A549 (cell line): Measurements from ENCODE around the gene CHN1. TPM values are rescaled to one million over a fixed set of nuclear protein-coding genes. Genes with fewer than 3 reads are reported as not detected.

Experiments used
- ATAC-seq, 2 experiments: fragments of 200-7000 bp in 1 of 2; fragments of >200 bp in 1 of 2; cut with Nextera tagmentation in 1 of 2; cut with Tn5 transposase in 1 of 2; 3 replicates each; pipeline versions ENCODE4 v1.8.0 to v1.9.1; 2018 to 2020; ENCODE audit warnings: mild to moderate bottlenecking in 1 of 2, moderate library complexity in 1 of 2
- CTCF ChIA-PET: fragments of 300-600 bp; sonication (Branson Sonifier 250); formaldehyde crosslinking; extraction: SDS; loops from one replicate; lab custom pipeline; 2021; ENCODE audit warnings: antibody characterized with exemption, inconsistent platforms; lab: Yijun Ruan, JAX
- POLR2A ChIA-PET: fragments of 350-600 bp; formaldehyde crosslinking; extraction: SDS; loops from one replicate; lab custom pipeline; 2021; ENCODE audit warnings: antibody characterized with exemption, inconsistent platforms; lab: Yijun Ruan, JAX
- DNase-seq, 2 experiments: peaks; one replicate each; pipeline versions ENCODE4 v3.0.0 to v3.0.0-alpha.2; 2011 to 2016; ENCODE audit warnings: low read depth in 1 of 2, low spot score in 1 of 2
- FAIRE-seq: peaks from 2 replicates; lab custom pipeline; 2011; peaks lifted over from hg19 to GRCh38; lab: Jason Lieb, UNC
- H3K27ac ChIP-seq, 2 experiments: fragments of >200 bp; sonication (Bioruptor Twin); formaldehyde crosslinking; 3 replicates each; pipeline ENCODE4 v1.5.1; 2016 to 2017
- H3K4me1 ChIP-seq: fragments of >200 bp; sonication (Bioruptor Twin); formaldehyde crosslinking; 3 replicates; pipeline ENCODE4 v1.6.1; 2016
- H3K4me2 ChIP-seq: fragments of >200 bp; sonication (Bioruptor Twin); formaldehyde crosslinking; 3 replicates; pipeline ENCODE4 v1.6.1; 2016
- H3K4me3 ChIP-seq: fragments of >200 bp; sonication (Bioruptor Twin); formaldehyde crosslinking; 3 replicates; pipeline ENCODE4 v1.5.1; 2016
- H3K9me3 ChIP-seq: fragments of >200 bp; sonication (Bioruptor Twin); formaldehyde crosslinking; 3 replicates; pipeline ENCODE4 v1.6.1; 2016
- CHD4 ChIP-seq: fragments of 200-600 bp; sonication (generic); IDR thresholded peaks from 2 replicates; pipeline ENCODE4 v1.6.1; 2016; ENCODE audit warnings: antibody characterized with exemption, mild to moderate bottlenecking, borderline replicate concordance
- E2F6 ChIP-seq: IDR thresholded peaks from 2 replicates; pipeline ENCODE4 v1.6.1; 2012; ENCODE audit warnings: low read depth, borderline replicate concordance
- EHF ChIP-seq: fragments of 250-450 bp; sonication (Bioruptor Pico); IDR thresholded peaks from 2 replicates; pipeline ENCODE4 v1.5.0; 2020; ENCODE audit warnings: mild to moderate bottlenecking
- ELK1 ChIP-seq: fragments of 150-350 bp; IDR thresholded peaks from 2 replicates; pipeline ENCODE4 v1.6.1; 2014; ENCODE audit warnings: low read depth, mild to moderate bottlenecking, low read length
- ESRRA ChIP-seq: fragments of 150-350 bp; IDR thresholded peaks from 2 replicates; pipeline ENCODE4 v1.6.1; 2014; ENCODE audit warnings: mild to moderate bottlenecking, low read length, borderline replicate concordance
- GATA3 ChIP-seq: IDR thresholded peaks from 2 replicates; pipeline ENCODE4 v1.6.1; 2012; ENCODE audit warnings: borderline replicate concordance
- HMGXB4 ChIP-seq: fragments of 250-450 bp; sonication (Bioruptor Pico); IDR thresholded peaks from 2 replicates; pipeline ENCODE4 v1.5.0; 2021; ENCODE audit warnings: mild to moderate bottlenecking, moderate library complexity, borderline replicate concordance
- HOXB13 ChIP-seq: fragments of 250-450 bp; sonication (Bioruptor Pico); IDR thresholded peaks from 2 replicates; pipeline ENCODE4 v1.5.0; 2020; ENCODE audit warnings: low read depth, mild to moderate bottlenecking, moderate library complexity
- HOXB5 ChIP-seq: fragments of 250-450 bp; sonication (Bioruptor Pico); IDR thresholded peaks from 2 replicates; pipeline ENCODE4 v1.5.0; 2020; ENCODE audit warnings: mild to moderate bottlenecking, moderate library complexity
- JUN ChIP-seq, 2 experiments: fragments of >200 bp; sonication (Bioruptor Twin); formaldehyde crosslinking; IDR thresholded peaks; 2 replicates in 1 of 2; 3 replicates in 1 of 2; pipeline ENCODE4 v1.6.1; 2016 to 2017
- KDM5A ChIP-seq: fragments of 200-600 bp; sonication (generic); IDR thresholded peaks from 2 replicates; pipeline ENCODE4 v1.6.1; 2016; ENCODE audit warnings: antibody characterized with exemption, mild to moderate bottlenecking
- MAFK ChIP-seq: fragments of 450-650 bp; IDR thresholded peaks from 2 replicates; pipeline ENCODE4 v1.6.1; 2014; ENCODE audit not compliant: partially characterized antibody
- MAX ChIP-seq: IDR thresholded peaks from 2 replicates; pipeline ENCODE4 v1.6.1; 2012
- MAZ ChIP-seq: fragments of 150-350 bp; IDR thresholded peaks from 2 replicates; pipeline ENCODE4 v1.6.1; 2014; ENCODE audit warnings: antibody characterized with exemption, low read depth, low read length, borderline replicate concordance
- MYC ChIP-seq: IDR thresholded peaks from 2 replicates; pipeline ENCODE4 v1.6.1; 2012; ENCODE audit warnings: mild to moderate bottlenecking, inconsistent platforms, low read length, improper control_type of control experiment, borderline replicate concordance
- NR3C1 ChIP-seq: fragments of >200 bp; sonication (Bioruptor Twin); formaldehyde crosslinking; IDR thresholded peaks from 3 replicates; pipeline ENCODE4 v1.6.1; 2017
- PHF8 ChIP-seq: fragments of 200-600 bp; sonication (generic); IDR thresholded peaks from 2 replicates; pipeline ENCODE4 v1.6.1; 2016; ENCODE audit warnings: low read depth, mild to moderate bottlenecking, antibody characterized with exemption, moderate library complexity, borderline replicate concordance
- POLR2A ChIP-seq: IDR thresholded peaks from 2 replicates; pipeline ENCODE4 v1.6.1; 2012; ENCODE audit warnings: mild to moderate bottlenecking, low read length
- RARB ChIP-seq: fragments of 250-450 bp; sonication (Bioruptor Pico); IDR thresholded peaks from 2 replicates; pipeline ENCODE4 v1.8.0; 2021; ENCODE audit warnings: mild to moderate bottlenecking, moderate library complexity
- RFX5 ChIP-seq: fragments of 450-650 bp; IDR thresholded peaks from 2 replicates; pipeline ENCODE4 v1.7.1; 2014; ENCODE audit warnings: antibody characterized with exemption, mild to moderate bottlenecking, moderate library complexity
- SMC3 ChIP-seq: fragments of >200 bp; sonication (Bioruptor Twin); formaldehyde crosslinking; IDR thresholded peaks from 3 replicates; pipeline ENCODE4 v1.6.1; 2018; ENCODE audit warnings: inconsistent platforms
- ZFP36 ChIP-seq: fragments of 450-650 bp; IDR thresholded peaks from 2 replicates; pipeline ENCODE4 v1.6.1; 2014; ENCODE audit warnings: borderline replicate concordance; ENCODE audit not compliant: partially characterized antibody
- WGBS: methylation state at CpG from one replicate; pipeline ENCODE4 v1.1.6; 2017; ENCODE audit errors: missing lambda C conversion rate; 5-methylcytosine and 5-hydroxymethylcytosine counted together
- polyA plus RNA-seq, 4 experiments: library from polyadenylated mRNA; depleted of rRNA in 3 of 4; stranded (reverse); fragments of >200 nt; fragmentation: RNase III in 1 of 4; extraction: RNeasy Plus Mini Kit Qiagen cat#74134 plus additional on column Dnase treatment in 1 of 4; gene quantifications; 2 replicates in 3 of 4; 3 replicates in 1 of 4; pipeline ENCODE4 v1.2.3, GENCODE V29; 2011 to 2017

The CHN1 gene
- polyA plus RNA-seq, 2 of the 4 experiments (the other 2 are of a cell fraction): 20.9 to 46.6 TPM

GRCh38 chr2:174792309-174793025 is 212.7 kb downstream of the CHN1 start:
- TF ChIP-seq GATA3 (no peak), MAFK (peak; percentile 77)
- TF ChIP-seq, all 56 proteins: peak for 1
- no peak overlapping the region for H3K4me2 ChIP-seq
- ATAC-seq: no peak
- H3K4me1 ChIP-seq: peaks cover 9% of the 10 kb centered on the region; the same call in 1 of the 3 replicates
- H3K4me3 ChIP-seq: no peak overlapping the region
- CTCF ChIA-PET: interaction anchor here (1.8 to 5.6 kb wide), 2 partner anchors 8 to 21 kb away, joined by 4 to 26 read pairs; no protein-coding TSS in a partner anchor
- 74% methylated on average over 7 of the region's 7 CpGs for WGBS
- H3K27ac ChIP-seq: no peak overlapping the region
- no peak for DNase-seq
- no peaks in the 10 kb centered on the region for H3K9me3 ChIP-seq
- POLR2A ChIA-PET: no interaction called here
- FAIRE-seq: no peak

GRCh38 chr2:174791746-174792280 is 213.4 kb downstream of the CHN1 start:
- Histone ChIP-seq H3K4me2 (no peak overlapping the region), H3K27ac (no peak overlapping the region), H3K9me3 (no peaks in the 10 kb centered on the region), H3K4me1 (peaks cover 9% of the 10 kb centered on the region; the same call in 1 of the 3 replicates), H3K4me3 (no peak overlapping the region)
- POLR2A ChIA-PET: no interaction called here
- CTCF ChIA-PET: interaction anchor here (1.4 to 3.3 kb wide), 2 partner anchors 9 to 20 kb away, joined by 3 to 17 read pairs; no protein-coding TSS in a partner anchor
- ATAC-seq (no peak), DNase-seq (no peak), FAIRE-seq (no peak)
- TF ChIP-seq JUN (IDR thresholded peaks at IDR 0.05) (no peak), RFX5 (no peak), ELK1 (no peak), EHF (CRISPR knock-in tag) (no peak), HOXB5 (no peak), HMGXB4 (CRISPR knock-in tag) (no peak), MAX (no peak), MYC (no peak), HOXB13 (CRISPR knock-in tag) (no peak), KDM5A (no peak), MAZ (no peak), CHD4 (no peak), ZFP36 (no peak), POLR2A (no peak), E2F6 (no peak), SMC3 (no peak), ESRRA (no peak), RARB (CRISPR knock-in tag) (no peak), NR3C1 (no peak), PHF8 (no peak)
- 66% methylated on average over 7 of the region's 7 CpGs for WGBS
